HT1080 (cell line): Measurements from ENCODE around the gene EHBP1. TPM values are rescaled to one million over a fixed set of nuclear protein-coding genes. Genes with fewer than 3 reads are reported as not detected.

ENCODE experiments used
- DNase-seq: peaks from one replicate; pipeline ENCODE4 v3.0.0-alpha.2; 2015; ENCODE audit warnings: low read depth
- total RNA-seq: library from RNA; depleted of rRNA; stranded (reverse); fragments of >200 nt; shearing (Covaris generic); gene quantifications from 2 replicates; pipeline ENCODE4 v1.2.3, GENCODE V29; 2014

Gene EHBP1
- total RNA-seq, 1 experiment from 2014 or later = 26.3 TPM

DNA sequence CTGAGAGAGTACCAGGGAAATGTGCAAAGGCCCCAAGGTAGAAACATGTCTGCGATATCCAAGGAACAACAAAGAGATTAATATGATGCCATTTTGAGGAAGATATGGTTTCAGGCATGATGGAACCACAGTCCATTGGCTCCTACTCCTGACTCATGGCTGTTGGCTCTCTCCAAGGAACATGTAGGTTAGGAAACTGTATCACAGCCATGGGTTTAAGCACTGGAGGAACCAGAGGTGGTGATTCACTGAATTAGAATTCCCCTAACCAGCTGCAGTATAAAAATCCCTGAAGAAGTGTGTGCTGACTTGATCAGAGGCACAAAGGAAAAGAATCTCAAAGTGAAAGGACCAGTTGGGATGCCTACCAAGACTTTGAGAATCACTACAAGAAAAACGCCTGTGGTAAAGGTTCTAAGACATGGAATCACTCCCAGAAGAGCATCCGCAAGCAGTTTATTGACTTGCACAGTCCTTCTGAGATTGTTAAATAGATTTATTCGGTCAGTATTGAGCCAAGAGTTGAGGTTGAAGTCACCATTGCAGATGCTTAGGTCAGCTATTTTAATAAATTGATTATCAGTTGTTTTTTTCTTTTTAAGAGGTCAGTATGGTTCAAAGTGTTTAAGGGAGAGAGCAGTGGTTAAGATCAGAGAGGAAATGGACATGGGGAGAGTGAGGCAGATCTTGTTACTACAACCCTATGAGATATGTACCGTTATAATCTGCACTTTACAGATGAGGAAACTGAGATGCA is 234.4 kb downstream of the EHBP1 start:
- DNase-seq = peak; percentile 85

DNA sequence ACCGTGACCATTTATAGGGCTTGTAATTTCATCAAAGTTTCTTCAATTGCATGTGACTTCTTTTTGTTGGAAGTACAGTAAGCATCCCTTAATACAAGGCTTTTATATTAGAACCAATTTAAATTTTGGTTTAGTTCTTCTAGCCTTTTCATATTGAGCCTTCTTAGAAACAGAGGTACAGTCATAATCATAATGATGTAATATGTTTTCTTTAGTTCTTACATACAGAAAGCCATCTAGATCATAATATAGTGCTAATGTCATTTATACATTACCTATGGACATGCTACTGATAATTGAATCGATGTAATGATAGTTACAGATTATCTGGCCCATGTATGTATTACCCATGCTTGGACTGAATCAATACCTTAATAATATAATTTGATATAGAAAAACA is 235.2 kb downstream of the EHBP1 start:
- no peak for DNase-seq

DNA sequence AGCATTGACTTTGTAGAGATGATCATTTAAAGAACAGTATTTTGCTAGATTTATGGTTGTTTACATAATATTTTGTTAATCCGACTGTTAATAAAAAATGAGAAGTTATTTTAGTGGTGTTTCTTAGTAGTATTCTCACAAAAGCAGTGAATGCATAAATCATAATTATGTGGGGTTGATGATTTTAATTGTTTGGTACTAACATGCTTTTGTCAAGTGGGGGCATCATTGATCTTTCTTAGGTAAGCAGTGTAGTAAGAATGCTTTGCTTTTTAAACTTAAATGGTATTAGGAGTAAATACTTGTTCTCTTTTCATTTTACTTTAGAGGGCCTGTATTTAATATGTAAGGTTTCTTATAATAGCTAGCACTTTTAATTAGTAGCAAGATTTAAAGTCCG is 235.9 kb downstream of the EHBP1 start:
- no peak for DNase-seq

DNA sequence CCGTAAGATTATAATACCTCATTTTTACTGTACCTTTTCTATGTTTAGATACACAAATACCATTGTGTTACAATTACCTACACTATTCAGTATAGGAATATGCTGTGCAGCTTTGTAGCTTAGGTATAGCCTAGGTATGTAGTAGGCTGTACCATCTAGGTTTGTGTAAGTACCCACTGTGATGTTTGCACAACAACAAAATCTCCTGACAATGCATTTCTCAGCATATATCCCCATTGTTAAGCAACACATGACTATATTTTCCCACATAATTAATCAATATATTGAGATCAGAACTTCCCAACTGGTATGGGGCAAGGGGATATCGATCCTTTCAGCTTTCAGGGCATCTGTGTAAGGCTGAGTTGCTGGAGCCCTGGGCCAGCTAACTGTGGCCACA is 238.8 kb downstream of the EHBP1 start:
- DNase-seq = no peak

DNA sequence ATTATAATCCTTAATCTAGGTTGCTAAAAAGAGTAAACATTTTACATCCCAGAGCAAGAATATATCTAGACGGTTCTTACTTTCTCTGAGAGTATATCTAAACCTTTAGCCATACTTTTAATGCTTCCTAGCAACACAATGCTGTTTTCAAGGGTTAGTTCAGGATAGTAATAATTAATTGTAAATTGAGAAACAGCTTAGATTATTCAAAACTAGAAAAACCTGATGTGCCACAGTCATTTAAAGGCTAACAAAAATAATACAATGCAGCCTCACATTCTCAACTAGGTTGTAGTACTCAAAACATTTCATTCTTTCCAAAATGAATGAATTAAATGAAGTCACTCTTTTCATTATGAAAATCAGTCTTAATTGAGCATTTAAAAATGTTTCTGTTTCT is 241.9 kb downstream of the EHBP1 start:
- no peak for DNase-seq

DNA sequence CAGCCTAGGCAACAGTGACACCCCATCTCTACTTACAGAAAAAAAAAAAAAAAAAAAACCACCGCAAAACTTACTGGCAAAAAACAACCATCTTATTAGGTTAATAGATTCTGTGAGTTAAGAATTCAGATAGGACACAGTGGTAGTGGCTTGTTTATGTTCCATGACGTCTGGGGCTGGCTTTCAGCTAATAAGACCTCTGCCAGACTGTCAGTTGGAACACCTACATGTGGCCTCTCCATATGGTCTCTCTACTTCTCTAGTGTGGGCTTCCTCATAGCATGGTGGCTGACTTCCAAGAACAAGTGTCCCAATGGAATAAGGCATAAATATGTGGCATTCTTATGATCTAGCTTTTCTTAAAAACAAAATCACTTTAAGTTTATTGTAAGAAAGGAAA is 251.1 kb downstream of the EHBP1 start:
- DNase-seq = no peak

DNA sequence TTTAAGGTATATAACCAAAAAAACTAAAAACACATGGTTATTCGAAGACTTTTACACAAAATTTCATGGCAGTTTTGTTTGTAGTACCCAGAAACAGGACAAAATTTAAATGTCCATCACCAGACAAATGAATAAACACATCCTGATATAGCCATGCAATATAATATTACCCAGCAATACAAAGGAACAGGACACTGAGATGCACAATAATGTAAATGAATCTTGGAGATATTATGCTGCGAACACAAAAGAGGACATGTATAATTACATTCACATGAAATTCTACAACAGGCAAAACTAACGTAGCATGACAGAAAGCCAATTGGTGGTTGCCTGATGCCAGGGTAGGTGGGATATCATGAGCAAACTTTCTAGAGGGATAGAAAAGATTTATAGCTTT is 252.7 kb downstream of the EHBP1 start:
- DNase-seq = no peak

DNA sequence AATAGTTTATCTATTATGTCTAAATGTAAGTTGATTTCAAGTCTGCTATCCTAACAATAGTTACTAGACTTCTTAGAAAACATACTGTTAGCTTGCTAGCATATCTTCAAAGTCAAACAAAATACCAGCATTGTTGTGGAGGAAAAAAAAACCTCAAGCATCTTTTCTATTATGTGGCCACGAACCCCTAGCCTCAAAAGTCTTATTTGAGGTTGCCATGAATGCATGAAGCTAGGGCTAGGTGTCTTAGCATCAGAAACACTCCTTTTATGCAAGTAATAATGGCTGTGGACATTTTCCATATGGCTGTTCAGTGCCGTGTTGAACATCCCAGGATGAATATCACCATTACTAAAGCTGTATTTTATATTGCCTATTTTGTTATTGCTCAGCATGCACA is 258.5 kb downstream of the EHBP1 start:
- no peak for DNase-seq

DNA sequence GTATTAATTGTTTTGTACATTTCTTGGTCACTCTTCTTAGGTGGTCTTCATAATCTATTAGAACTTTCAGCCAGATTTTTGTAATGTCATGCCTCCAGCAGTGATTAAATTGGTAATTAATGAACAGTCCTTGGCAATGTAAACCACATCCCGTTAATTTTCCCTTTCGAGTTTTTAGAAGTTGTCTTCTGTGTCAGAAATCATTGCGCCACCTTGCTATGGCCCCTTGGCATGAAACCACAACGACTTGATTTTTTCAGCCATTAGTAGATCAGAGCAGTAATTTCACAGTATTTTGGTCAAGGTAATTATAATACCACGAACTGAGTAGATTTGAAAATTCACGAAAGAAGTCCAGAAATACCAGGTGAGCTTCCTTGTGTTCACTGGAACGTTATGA is 259.2 kb downstream of the EHBP1 start:
- DNase-seq = no peak

DNA sequence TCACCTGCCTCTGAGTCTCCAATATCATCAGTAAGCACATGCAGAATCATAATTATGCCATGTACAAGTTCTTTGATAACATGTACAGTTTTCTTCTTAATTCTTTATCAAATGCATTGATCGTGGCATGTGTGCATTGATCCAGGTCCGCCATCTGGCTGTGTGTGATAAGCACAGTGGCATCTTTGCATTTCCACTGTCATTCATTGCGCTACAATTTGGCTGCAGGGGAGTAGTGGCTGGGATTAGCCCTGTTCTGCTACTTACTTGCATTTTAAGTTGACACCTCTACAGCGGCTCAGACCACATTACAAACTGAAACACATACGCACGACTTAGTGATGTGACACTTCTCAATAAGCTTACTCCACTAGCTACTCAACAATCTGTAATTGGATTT is 261.5 kb downstream of the EHBP1 start:
- no peak for DNase-seq

DNA sequence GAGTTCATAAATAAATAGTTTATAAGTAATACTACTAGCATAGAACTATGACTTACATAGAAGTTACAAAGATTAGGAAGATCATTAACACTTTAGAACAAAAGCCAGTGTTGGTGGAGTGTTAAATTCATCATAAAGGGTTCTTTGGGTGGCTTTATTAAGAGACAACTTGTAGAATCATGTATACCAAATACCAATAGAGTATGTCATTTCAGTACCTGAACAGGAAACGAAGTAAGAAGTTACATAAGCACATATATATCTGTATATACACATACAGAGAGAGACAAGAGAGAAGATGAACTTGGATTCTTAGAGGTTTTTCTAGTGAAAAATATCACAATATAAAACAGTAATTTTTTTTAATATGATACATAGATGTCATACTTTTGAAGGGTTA is 262.7 kb downstream of the EHBP1 start:
- DNase-seq = no peak

DNA sequence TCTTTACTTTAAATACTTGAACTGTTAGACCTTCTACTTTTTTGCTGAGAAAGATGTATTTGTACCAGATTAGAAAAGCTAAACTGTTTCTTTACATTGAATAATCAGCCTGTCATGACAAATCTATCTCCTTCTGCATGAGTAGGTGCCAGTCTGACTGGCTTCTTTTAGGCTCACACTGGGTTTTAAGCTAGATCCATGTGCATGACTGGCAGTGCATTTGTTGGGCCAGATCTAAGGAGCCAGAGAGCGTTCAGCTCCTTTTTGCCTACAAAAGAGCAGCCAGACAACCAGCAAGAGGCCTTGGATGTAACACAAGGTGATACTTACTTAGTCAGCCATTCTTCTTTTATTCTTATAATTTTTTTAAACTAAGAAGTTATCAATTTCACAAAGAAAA is 263.2 kb downstream of the EHBP1 start:
- no peak for DNase-seq

DNA sequence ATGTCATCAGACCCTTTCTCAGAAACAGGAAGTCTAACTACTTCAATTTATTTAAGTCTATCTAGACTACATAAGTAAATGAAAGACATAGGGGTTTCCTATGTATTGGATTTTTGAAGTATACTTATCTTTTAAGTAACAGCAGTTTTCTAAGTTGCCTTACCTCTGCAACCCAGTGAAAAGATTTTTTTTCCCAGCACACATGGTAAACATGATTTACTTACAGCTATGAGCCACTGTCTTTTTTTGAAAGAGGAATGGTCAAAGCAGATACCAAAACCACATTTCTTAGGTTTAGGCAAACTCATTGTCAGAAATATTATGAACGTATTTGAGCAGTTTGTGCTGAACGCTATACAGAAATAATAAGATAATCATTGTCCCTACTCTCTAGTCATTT is 266.4 kb downstream of the EHBP1 start:
- DNase-seq = no peak

DNA sequence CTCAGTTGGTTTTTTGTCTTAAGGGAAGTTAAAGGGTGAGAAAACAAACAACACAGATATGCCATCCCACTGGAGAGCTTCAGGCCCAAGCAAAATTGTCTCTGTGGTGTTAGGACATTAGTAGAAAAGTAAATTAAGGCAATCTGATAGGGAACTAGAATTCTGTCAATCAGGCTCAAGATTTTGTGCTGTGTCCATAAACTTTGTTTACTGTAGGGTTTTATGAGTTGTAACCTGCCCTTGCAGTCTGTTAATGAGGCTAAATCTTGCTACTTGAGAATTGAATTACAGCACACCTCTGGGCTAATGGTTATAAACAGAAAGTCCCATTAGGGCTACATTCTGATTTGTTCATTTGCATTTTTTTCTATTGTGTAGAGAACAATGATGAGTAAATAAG is 267.1 kb downstream of the EHBP1 start:
- DNase-seq = no peak

DNA sequence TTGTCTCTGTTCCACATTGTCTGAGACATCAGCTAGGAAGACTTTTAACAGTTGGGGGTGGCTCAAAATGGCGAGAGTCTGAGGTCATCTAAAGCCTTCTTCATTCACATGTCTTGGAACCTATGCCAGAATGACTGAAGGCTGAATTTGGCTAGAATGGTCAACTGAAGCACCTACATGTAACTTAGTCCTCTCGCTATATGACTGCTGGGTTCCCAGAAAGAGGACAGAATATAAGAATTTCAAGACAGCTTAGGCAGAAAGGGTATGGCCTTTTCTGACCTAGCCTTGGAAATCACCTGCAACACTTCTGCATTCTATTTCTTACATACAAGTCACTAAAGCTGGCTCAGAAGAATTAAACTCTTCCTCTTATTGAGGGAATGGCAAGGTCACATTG is 269.5 kb downstream of the EHBP1 start:
- no peak for DNase-seq

DNA sequence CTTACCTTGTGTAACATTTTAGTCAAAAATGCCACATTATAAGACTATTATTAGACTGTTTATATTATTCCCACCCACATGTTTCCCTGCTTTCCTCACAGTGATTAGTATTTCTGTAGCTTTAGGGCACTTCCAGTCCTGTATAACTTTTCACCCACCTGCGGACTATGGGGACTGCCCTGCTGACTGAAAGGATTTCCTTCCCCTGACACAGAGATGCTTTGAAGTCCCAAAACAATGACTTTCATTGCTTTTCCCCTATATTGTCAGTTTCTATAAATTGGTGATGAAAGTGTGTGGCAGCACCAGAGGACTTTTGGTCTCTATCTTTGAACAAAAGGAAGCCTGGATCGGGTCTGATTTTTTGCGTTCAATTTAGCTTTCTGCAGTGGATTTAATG is 286.1 kb downstream of the EHBP1 start:
- DNase-seq = no peak

DNA sequence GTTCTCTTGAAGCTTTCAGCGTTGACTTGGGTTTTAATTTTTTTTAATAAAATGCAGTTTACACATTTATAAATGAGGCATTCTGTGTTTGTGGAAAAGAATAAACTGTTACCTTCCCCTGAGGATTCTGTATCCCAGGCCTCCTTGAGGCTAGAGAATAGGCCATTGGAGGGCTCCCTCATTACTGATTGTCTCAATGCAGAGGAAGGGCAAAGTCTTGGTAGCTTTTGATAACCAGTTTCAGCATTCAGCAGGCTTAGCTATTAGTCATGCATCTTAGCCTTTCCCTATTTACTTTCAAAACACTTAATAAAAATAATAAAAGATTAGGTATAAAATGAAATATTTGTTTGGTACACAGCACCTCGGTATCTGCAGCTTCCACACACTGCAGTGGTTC is 287.0 kb downstream of the EHBP1 start:
- no peak for DNase-seq

DNA sequence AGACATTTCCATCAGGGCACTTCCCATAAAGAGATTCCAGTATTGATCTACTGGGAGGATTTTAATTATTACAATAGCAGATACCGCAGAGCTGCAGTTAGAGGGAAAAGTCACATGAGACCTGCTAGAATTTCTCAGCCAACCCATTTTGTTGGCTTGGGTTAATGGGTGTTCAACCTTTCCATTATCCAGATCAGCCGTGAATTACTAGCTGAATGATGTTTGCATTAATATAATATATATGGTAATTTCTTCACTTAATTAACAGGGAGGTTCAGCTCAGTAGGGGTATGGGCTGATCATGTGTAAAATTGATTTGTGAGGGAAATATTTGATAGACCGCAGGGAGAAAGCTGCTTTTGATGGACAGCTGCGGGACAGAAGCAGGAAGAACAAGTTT is 288.7 kb downstream of the EHBP1 start:
- DNase-seq = no peak

DNA sequence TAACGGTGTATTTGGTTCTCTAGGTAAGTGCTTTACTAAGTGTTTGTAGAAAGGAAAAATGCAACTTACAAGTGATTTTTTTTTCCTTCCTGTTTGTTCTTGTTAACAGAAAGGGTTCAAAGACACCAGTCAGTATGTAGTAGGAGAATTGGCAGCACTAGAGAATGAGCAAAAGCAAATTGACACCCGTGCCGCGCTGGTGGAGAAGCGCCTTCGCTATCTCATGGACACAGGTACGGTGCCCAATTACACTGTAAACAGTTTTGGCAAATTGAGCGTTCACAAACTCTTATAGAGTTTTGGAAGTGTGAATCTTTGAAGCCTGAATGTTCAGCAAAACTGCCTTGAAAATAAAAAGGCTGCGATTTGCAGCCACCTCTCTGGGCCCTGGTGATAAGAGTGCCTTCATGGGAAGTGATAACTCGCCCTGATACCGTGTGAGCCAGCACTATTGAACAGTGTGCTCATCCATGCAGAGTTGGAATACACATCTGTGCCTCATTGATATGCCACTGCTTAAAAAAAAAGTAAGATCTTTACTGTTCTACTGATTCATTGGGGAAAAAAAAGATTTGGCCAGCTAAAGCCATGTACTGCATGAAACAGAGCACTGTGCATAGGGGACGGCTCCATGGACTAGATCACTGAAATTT is 291.1 kb downstream of the EHBP1 start:
- DNase-seq = no peak

DNA sequence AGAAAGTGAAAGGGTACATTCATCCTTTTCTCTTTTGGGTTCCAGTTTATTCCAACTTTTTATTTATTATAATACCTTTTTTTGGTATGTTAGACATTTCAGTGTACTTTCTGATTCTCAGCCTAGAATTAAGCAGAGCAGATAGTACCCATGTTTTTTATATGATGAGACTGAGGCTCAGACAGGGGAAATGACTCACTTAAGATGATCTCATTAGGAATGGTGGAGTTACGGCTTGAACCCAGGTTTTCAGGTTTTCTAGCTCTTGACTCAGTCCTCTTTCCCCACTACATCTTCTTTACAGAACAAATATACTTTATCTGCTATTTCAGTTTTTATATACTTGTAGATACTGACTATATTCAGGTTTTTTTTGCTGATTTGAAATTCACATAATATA is 293.4 kb downstream of the EHBP1 start:
- DNase-seq = peak; percentile 56

DNA sequence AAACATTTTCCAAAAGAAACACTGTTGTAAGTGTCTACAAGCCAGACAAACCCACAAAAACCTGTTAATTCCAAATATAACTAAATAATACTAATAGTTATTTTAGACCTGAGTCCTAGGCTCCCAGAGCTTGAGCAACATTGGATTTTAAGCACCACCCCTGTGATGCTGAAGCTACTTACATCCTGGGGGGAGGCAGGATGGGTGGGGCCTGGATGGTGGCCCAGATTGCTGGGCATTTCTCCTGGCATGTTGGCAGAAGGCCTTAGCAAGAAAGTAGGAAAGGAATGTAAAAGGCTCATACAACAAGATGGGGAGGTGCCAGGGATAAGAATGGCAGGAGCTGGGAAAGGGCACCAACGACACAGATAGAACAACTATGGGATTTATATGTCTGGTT is 294.4 kb downstream of the EHBP1 start:
- DNase-seq = peak; percentile 79

DNA sequence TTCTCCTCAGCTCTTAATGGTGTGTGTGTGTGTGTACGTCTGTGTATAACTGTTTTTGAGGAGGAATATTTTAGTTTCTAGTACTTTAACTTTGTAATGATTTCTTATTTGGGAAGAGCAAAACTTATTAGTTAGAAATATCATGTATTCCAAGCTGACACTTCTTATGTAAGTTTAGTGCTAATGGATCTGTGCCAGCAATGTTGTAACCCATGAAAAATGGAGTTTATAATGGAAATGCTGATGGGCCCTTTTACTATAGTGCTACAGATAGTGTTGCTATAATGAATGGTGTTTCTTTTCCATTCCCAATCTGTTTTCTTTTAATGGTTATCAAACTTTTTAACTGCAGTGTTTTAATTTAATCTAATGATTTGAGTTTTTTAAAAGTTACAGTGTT is 295.3 kb downstream of the EHBP1 start:
- no peak for DNase-seq

DNA sequence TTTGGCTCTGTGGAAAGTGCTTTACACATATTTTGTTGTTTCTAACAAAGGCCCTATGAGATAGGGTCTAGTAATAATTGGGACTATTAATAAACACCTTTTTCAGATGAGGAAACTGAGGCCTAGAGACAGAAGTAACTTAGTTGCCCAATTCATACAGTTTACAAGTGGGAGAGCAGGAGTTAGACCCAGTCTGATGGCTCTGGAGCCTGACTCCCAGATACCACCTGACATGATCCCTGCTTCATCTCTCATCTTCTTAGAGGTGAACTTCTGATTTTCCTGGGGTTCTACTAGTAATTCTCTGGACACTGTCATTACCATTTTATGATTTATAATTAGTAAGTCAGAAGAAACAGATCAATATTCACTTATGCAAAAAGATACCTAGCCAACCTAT is 296.1 kb downstream of the EHBP1 start:
- DNase-seq = no peak
